ENCODE results near the gene MTUS2. TPM values are rescaled to one million over a fixed set of nuclear protein-coding genes. Genes with fewer than 3 reads are reported as not detected.

The MTUS2 gene
- total and polyA plus RNA-seq, 10 of the 15 experiments (the other 5 are each of a cell fraction or from before 2014, with no cell fraction given) = under 0.01 to 0.05 (median 0.02) TPM; not detected in 6

DNA sequence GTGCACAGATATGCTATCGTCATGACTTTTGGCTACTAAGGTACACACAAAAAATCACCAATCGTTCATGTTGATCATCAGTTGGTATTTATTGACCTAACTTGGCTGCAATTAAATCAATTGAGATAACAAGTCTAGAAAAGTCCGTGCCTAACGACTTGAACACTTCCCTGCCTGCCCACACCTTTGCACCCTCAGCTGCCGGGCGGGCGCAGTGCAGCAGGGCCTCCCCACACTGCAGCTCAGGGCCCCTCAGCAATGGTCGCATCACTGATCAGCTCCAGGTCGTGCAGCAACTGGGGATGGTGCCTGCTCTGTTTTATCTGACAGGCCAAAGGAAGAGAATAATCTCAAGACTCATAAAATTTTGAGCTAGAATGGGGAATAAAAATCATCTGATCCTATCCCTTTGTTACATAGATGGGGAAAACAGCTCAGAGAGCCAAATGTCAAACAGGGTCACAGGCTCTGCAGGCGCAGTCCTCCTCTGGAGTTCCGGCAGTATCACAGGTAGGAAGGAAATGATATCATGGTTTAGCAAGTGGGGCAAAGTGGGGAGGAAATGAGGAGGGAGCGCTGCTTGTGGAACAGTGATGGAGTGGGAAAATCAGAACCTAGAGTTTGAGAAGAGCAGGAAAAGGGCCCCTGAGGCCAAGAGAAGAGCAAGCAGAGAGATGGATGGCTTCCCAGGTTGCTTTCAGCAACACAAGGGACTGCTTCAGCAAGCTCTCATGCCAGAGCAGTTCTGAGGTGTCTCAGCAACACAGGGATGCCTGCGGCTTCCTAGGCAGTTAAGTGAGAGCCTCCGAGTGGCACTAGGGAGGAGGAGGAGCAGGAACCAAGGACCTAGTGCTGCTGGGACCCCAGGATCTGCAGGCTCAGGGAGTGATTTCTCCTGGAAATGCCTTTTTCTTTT is 717.9 kb downstream of the MTUS2 start:
- Histone ChIP-seq H3K4me1 (ENCODE audit: control insufficient read depth, insufficient read depth, low read length) (peaks cover 4% of the 10 kb centered on the region), H4K20me1 (ENCODE audit: control insufficient read depth, insufficient read depth) (0 out of 2 replicates have a peak, but pooled peaks cover 4% of the 10 kb centered on the region), H3K4me2 (ENCODE audit: control insufficient read depth, insufficient read depth) (no peak overlapping the region), H3K27me3 (replicated peaks in 1 of 2; ENCODE audit: control insufficient read depth in 2 of 2, insufficient read depth in 2 of 2, low read length in 1 of 2) (no peaks in the 10 kb centered on the region), H2AFZ (ENCODE audit: control insufficient read depth, low read depth, low read length) (no peak overlapping the region), H3K36me3 (ENCODE audit: control insufficient read depth in 2 of 2, insufficient read depth in 2 of 2, low read length in 1 of 2) (peaks cover 5 to 13% of the 10 kb centered on the region in 2 experiments; a peak in 3 of 4 replicates), H3K27ac (ENCODE audit: control insufficient read depth, insufficient read depth) (no peak overlapping the region), H3K4me3 (no peak overlapping the region), H3K79me2 (ENCODE audit: control insufficient read depth, insufficient read depth, low read length) (peaks cover 11% of the 10 kb centered on the region), H3K9ac (ENCODE audit: control insufficient read depth, insufficient read depth, low read length) (no peak overlapping the region), H3K9me3 (replicated peaks; ENCODE audit: control insufficient read depth, insufficient read depth, low read length) (no peaks in the 10 kb centered on the region)
- ChIA-PET CTCF (no interaction called here), SMC1A (ENCODE audit: uncharacterized antibody, unreplicated experiment) (no interaction called here), RAD21 (ENCODE audit: unreplicated experiment) (no interaction called here), POLR2A (no interaction called here)
- ATAC-seq = no peak
- in situ Hi-C loops (cut with MboI) = no loop called here
- intact Hi-C loops (cut with micrococcal nuclease; ENCODE audit: unreplicated experiment) = no loop called here
- no peak for DNase-seq (ENCODE audit: low read depth, low spot score)
- no peak for FAIRE-seq
- BruUV-seq (replicated peaks) = no TSS peak
- WGBS (ENCODE audit: insufficient coverage, insufficient replicate concordance, low lambda C conversion rate, missing lambda C conversion rate) = 99% methylated on average over 14 of the region's 14 CpGs
- TF ChIP-seq ZNF687 (IDR thresholded peaks at IDR 0.05) = no peak
- peak; percentile 24; the same call in 1 of the 2 replicates for TF ChIP-seq POLR2A (IDR thresholded peaks at IDR 0.05; ENCODE audit: low read depth, low read length)
